ENCODE measurements around the gene C10orf67.
"Not testable (repeated sequence)": the region's sequence is repeated elsewhere in the genome, so short reads cannot be mapped to it uniquely, and the experiment has no call there.

The C10orf67 gene

GRCh38 chr10:23322082-23322481, 22.5 kb downstream of the C10orf67 start:
- DNase-seq = no peak

DNA sequence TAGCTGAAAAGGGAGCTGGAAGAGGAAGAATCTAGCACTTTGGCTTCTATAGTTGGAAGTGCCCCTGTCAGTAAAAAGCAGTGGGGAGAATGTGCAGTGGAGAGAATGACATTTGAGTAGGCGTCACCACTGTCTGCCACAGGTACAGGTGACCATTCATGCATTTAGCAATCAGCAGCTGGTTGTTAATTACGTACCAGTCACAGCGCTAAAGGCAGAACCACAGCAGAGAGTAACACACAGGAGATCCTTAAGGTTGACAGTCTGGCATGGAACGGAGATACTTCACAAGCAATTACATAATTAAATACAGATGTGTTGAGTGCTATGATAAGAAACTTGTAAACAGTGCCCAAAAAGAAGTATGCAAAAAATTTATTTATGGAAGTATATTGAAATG, 24.8 kb downstream of the C10orf67 start:
- DNase-seq = no peak

GRCh38 chr10:23318359-23318758, 26.2 kb downstream of the C10orf67 start:
- DNase-seq = no peak

- DNase-seq = no peak
Observed at GRCh38 chr10:23317416-23317815, 27.2 kb downstream of the C10orf67 start.

GRCh38 chr10:23316406-23316805, 28.2 kb downstream of the C10orf67 start:
- no peak for DNase-seq

GRCh38 chr10:23315966-23316365, 28.6 kb downstream of the C10orf67 start:
- no peak for DNase-seq

DNA sequence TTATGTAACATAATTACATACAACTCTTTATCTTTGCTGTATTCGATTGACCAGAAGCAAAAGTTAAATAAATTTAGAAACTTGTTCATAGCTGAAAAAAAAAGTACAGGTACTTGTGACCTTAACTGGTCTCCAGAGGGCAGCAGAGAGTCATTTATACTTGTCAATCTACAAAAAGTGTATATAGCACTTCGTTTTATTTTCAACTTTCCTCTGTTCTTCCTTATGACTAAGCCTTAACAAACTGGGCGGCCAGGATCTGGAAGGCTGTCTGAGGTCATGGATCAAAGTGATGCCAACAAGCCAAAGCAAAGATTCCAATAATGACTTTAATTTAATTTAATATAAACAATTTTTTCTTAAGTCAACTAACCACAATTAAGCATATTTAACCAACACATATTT, 29.8 kb downstream of the C10orf67 start:
- peak; percentile 66 for DNase-seq

- no peak for DNase-seq
Observed at GRCh38 chr10:23311034-23311433, 33.6 kb downstream of the C10orf67 start.

- DNase-seq = no peak
Observed at GRCh38 chr10:23310404-23310803, 34.2 kb downstream of the C10orf67 start.

DNA sequence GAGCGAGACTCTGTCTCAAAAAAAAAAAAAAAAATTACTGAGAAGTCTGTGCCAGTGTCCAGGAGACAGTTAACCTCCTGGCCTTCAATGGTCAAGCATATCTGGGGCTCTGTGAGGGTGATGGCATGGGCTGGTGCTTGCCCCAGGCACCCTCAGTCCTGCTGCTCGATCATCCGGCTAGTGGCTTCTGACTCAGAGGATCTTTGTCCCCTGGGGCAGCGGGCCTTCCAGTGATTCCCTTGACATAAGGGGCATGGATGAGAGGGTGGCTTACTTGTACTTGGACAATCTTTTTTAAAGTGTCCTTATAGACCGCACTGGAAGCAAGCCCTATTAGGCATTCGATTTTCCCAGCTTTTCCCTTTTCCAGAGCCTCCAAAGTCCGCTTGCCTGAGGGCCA, 44.6 kb downstream of the C10orf67 start:
- not testable (repeated sequence) for DNase-seq

DNA sequence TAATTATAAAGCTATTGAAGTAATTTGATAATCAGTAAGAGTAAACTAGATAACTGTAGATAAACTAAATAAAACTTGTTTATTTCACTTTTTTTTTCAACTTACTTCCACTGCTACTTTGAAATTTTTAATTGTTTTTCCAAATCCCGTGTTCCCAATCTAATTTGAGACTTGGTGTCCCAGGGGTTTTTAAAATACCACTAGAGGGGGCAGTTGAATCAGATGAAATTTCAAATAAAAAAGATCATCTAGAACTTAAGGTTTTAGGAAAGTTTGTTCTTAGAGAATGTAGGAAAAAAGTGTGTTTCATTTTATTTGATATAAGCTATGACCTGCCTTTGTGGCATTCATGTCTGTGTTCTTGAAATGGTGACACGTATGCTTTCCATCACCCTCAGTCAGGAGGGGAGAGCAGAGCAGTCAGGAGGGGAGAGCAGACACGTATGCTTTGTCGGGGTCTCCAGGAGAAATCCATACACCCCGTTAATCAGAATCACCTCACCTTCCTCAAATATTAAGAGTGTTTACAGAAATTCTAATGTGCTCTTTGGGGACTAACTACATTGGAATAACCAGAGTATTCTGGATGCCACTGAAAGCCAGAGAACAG, 49.9 kb downstream of the C10orf67 start:
- DNase-seq = peak; percentile 6

- DNase-seq = no peak
Observed at GRCh38 chr10:23293973-23294590, 50.5 kb downstream of the C10orf67 start.

GRCh38 chr10:23293145-23293724, 51.4 kb downstream of the C10orf67 start:
- peak; percentile 91 for DNase-seq

DNA sequence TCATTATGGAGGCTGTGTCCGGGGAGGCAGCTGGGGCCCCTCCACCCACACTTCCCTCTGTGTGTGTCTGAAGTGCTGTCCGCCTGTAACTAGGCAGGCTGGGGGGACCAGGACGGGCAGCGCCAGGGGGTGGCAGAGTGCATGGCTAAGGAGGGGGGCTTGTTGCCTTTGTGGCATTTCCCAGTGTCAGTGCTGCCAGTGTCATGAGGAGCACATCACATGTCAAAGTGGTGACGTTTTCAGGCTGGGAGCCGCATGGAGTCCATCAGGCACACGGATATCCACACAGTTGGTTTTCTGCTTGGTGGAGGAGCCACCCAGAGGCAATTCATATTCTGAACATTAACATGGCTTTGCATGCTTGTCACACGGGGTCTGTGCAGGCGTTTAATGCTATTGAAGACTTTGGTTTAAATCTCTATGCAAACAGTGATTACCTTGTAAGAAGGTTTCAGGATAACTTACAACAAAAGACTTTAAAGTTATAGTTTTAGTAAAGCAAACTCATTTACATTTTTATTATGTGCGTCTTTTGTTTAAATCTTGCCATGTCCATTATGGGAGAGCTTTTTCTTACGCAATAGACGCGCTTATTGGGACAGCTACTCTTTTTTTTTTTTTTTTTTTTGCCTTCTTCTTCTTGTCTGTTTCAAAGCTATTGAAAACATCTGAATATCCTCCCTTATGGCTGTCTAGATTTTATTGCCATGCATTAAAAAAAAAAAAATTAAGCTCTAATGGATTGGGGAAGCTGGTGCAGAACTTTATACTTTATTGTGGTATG, 52.9 kb downstream of the C10orf67 start:
- peak; percentile 57 for DNase-seq

- no peak for DNase-seq
Observed at GRCh38 chr10:23284674-23285335, 59.8 kb downstream of the C10orf67 start.

- no peak for DNase-seq
Observed at GRCh38 chr10:23284155-23284554, 60.4 kb downstream of the C10orf67 start.

- DNase-seq = no peak
Observed at GRCh38 chr10:23283680-23284079, 60.9 kb downstream of the C10orf67 start.

- no peak for DNase-seq
Observed at GRCh38 chr10:23281044-23281433, 63.6 kb downstream of the C10orf67 start.

DNA sequence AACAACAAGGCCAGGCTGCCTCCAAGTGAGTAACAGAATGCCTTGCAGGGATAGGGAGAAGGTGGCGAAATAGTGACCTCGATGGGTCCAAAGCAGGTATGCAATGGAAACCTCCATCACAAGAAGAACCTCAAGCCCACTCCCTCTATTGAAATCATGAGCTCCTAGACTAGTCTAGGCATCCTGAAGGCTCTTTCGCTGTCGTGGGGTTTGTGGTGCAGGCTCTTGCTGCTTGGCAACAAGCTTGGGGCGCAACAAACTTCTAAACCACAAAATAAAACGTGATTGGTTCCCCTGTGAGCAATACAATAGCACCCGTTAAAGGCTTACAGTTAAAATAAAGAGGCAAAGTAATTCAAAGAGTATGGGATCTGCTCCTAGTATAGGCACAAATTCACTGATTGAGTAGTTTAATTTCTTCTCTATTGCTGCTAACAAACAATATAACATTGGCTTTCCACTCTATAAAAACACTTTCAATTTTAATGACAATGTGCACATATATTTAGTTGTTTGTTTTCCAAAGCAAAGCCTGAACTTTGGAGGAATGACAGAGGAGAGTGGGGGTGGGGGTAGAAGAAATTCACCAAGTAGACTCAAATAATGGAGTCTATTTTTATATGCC, 64.1 kb downstream of the C10orf67 start:
- no peak for DNase-seq

DNA sequence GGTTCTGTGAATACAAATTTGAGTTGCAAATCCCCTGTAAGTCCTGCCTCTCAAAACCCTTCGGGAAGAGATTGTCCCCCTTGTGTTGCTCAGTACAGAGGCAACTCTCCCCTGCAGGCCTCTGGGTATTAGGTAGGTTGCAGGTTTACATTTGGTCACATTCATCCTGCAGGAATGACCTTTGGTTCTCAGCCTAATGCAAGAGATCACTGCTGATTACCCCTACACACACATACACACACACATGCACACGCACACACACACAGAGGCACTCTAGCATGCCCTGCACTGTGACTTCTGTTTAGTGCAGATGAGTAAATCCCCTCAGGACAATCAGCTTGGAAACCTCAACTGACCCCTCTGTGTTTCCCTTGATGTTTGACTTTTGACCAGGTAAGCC, 69.2 kb downstream of the C10orf67 start:
- no peak for DNase-seq

- not testable (repeated sequence) for DNase-seq
Observed at GRCh38 chr10:23274179-23274578, 70.4 kb downstream of the C10orf67 start.

DNA sequence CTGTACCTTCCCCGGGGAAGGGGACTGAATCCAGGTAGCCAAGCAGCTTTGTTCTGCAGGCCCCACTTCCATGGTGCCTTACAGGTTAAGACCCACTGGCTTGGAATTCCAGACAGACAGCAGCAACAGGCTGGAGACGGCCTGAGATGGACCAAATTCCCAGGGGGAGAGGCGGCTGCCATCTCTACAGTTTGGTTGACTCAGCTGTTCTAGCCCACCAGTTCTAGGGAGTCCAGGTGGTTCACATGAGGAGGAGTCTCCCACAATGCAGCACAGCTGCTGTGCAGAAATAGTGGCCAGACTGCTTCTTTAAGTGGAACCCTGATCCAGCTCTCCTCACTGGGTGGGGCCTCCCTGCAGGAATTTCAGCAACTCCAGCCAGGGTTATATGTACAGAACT, 74.1 kb downstream of the C10orf67 start:
- DNase-seq = no peak
